Central memory CD8-positive, alpha-beta T cell (primary cell): ENCODE results near the gene CHCHD10.

Source experiments
- ATAC-seq: fragments of 150-1000 bp; cut with Tn5 transposase; replicated peaks from 2 replicates; pipeline ENCODE4 v1.10.0; 2022; ENCODE audit warnings: mild to moderate bottlenecking, moderate FRiP score, moderate number of reproducible peaks; ENCODE audit not compliant: poor library complexity, severe bottlenecking; ENCODE audit errors: extremely low read depth
- DNase-seq, 2 donors: peaks; one replicate each; pipeline ENCODE4 v3.0.0; 2021; ENCODE audit warnings: low spot score in 2 of 2
- H3K27ac Mint-ChIP-seq: one replicate; pipeline ENCODE4 v1.8.0; 2022; ENCODE audit warnings: low read depth, mild to moderate bottlenecking, moderate library complexity, mixed read lengths
- H3K27me3 Mint-ChIP-seq: one replicate; pipeline ENCODE4 v1.8.0; 2022; ENCODE audit warnings: mixed read lengths
- H3K36me3 Mint-ChIP-seq: one replicate; pipeline ENCODE4 v1.8.0; 2022; ENCODE audit warnings: mild to moderate bottlenecking, moderate library complexity, mixed read lengths; ENCODE audit not compliant: insufficient read depth
- H3K4me1 Mint-ChIP-seq: one replicate; pipeline ENCODE4 v1.8.0; 2022; ENCODE audit warnings: mixed read lengths
- H3K4me3 Mint-ChIP-seq: one replicate; pipeline ENCODE4 v1.8.0; 2022; ENCODE audit warnings: mild to moderate bottlenecking, moderate library complexity, mixed read lengths
- H3K9me3 Mint-ChIP-seq: one replicate; pipeline ENCODE4 v1.8.0; 2022; ENCODE audit warnings: mixed read lengths

The CHCHD10 gene

GRCh38 chr22:23716811-23717801, 50.7 kb downstream of the CHCHD10 start:
- Mint-ChIP-seq H3K9me3 (no peaks in the 10 kb centered on the region), H3K27me3 (no peaks in the 10 kb centered on the region), H3K4me3 (peak overlapping the region; percentile 82), H3K36me3 (peaks cover 12% of the 10 kb centered on the region), H3K27ac (peak overlapping the region; percentile 78), H3K4me1 (peaks cover 10% of the 10 kb centered on the region)
- DNase-seq (peak; percentile 71 to 76), ATAC-seq (peak; percentile 93)
